RWPE2 (cell line): ENCODE results near the gene ABTB2.

Source experiments
- ATAC-seq: fragments of 200-7000 bp; cut with Tn5 transposase; 3 replicates; pipeline ENCODE4 v1.9.1; 2021; ENCODE audit warnings: low read depth
- DNase-seq: peaks from one replicate; pipeline ENCODE4 v3.0.0-alpha.2; 2020; ENCODE audit warnings: low spot score
- H3K27ac ChIP-seq: fragments of 450-650 bp; 2 replicates; pipeline ENCODE4 v1.5.1; 2017; ENCODE audit warnings: mild to moderate bottlenecking; ENCODE audit not compliant: poor library complexity, severe bottlenecking
- H3K27me3 ChIP-seq: fragments of 250-450 bp; sonication (Bioruptor Pico); 2 replicates; pipeline ENCODE4 v1.5.1; 2021; ENCODE audit warnings: mild to moderate bottlenecking, moderate library complexity; ENCODE audit not compliant: insufficient read depth, poor library complexity, severe bottlenecking
- H3K36me3 ChIP-seq: fragments of 250-450 bp; sonication (Bioruptor Pico); 2 replicates; pipeline ENCODE4 v1.5.1; 2020; ENCODE audit warnings: low read depth, mild to moderate bottlenecking, moderate library complexity
- H3K4me1 ChIP-seq: fragments of 250-450 bp; sonication (Bioruptor Pico); 2 replicates; pipeline ENCODE4 v1.5.1; 2021; ENCODE audit warnings: mild to moderate bottlenecking, moderate library complexity; ENCODE audit not compliant: insufficient read depth, poor library complexity, severe bottlenecking
- H3K4me3 ChIP-seq: fragments of 250-450 bp; sonication (Bioruptor Pico); 2 replicates; pipeline ENCODE4 v1.5.1; 2021; ENCODE audit warnings: mild to moderate bottlenecking, moderate library complexity; ENCODE audit not compliant: severe bottlenecking
- H3K9me3 ChIP-seq: fragments of 250-450 bp; sonication (Bioruptor Pico); 2 replicates; pipeline ENCODE4 v1.5.1; 2021; ENCODE audit warnings: mild to moderate bottlenecking, moderate library complexity; ENCODE audit not compliant: severe bottlenecking
- TF ChIP-seq, protein P1 (sequence below): fragments of 450-650 bp; IDR thresholded peaks from one replicate; pipeline ENCODE4 v1.5.1; 2017; ENCODE audit warnings: mild to moderate bottlenecking, moderate library complexity; ENCODE audit not compliant: poor library complexity, severe bottlenecking

The ABTB2 gene

GRCh38 chr11:34277171-34277570, 80.6 kb downstream of the ABTB2 start:
- DNase-seq (no peak), ATAC-seq (no peak)
- Histone ChIP-seq H3K4me3 (no peak overlapping the region), H3K9me3 (no peaks in the 10 kb centered on the region), H3K4me1 (peaks cover 19% of the 10 kb centered on the region), H3K27me3 (no peaks in the 10 kb centered on the region), H3K36me3 (no peaks in the 10 kb centered on the region), H3K27ac (no peak overlapping the region)
- TF ChIP-seq, protein P1, sequence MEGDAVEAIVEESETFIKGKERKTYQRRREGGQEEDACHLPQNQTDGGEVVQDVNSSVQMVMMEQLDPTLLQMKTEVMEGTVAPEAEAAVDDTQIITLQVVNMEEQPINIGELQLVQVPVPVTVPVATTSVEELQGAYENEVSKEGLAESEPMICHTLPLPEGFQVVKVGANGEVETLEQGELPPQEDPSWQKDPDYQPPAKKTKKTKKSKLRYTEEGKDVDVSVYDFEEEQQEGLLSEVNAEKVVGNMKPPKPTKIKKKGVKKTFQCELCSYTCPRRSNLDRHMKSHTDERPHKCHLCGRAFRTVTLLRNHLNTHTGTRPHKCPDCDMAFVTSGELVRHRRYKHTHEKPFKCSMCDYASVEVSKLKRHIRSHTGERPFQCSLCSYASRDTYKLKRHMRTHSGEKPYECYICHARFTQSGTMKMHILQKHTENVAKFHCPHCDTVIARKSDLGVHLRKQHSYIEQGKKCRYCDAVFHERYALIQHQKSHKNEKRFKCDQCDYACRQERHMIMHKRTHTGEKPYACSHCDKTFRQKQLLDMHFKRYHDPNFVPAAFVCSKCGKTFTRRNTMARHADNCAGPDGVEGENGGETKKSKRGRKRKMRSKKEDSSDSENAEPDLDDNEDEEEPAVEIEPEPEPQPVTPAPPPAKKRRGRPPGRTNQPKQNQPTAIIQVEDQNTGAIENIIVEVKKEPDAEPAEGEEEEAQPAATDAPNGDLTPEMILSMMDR, result no peak

GRCh38 chr11:34276352-34276864, 81.4 kb downstream of the ABTB2 start:
- Histone ChIP-seq H3K4me3 (no peak overlapping the region), H3K36me3 (no peaks in the 10 kb centered on the region), H3K27me3 (no peaks in the 10 kb centered on the region), H3K27ac (peak overlapping the region; percentile 89), H3K9me3 (no peaks in the 10 kb centered on the region), H3K4me1 (peaks cover 19% of the 10 kb centered on the region)
- ATAC-seq, result no peak
- no peak for DNase-seq
- TF ChIP-seq, protein P1, result no peak

- TF ChIP-seq, protein P1, result no peak
- no peaks in the 10 kb centered on the region for H3K9me3 ChIP-seq
- H3K4me1 ChIP-seq, result peaks cover 19% of the 10 kb centered on the region
- H3K36me3 ChIP-seq, result no peaks in the 10 kb centered on the region
- DNase-seq, result no peak
- peak overlapping the region; percentile 89 for H3K27ac ChIP-seq
- no peaks in the 10 kb centered on the region for H3K27me3 ChIP-seq
- ATAC-seq, result no peak
- no peak overlapping the region for H3K4me3 ChIP-seq
These were observed 82.3 kb downstream of the ABTB2 start for GRCh38 chr11:34275486-34275885.

DNA sequence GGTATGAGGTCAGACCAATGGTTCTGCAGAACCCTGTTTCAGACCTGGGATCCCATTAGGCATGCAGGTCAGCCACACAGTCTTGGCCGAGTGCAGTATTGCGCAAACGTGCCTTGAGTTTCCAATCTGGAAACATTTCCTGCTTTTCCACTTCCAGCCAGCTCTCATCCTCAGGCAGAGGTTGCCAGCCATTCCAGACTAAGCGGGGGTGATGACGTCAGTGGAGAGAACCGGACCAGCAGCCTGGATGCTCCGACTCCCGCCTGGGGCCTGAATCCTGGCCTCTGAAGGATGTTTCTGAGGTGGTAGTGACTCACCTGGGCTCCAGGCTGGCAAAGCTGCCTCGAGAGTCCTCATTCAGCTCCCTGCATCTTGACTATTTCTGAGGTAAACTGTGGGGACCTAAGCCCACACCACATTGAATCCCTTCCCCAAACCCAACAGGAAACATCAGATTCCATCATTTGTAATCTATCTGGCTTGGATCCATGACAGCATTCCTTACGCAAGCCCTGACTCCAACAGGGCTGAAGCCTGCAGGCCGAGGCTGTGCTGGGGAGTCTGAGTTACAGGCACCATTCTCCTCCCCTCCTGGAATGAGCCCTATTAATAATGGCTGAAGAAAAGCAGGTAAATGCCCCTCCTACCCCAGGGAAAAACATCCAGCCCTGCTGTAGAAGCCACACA, 83.0 kb downstream of the ABTB2 start:
- Histone ChIP-seq H3K27ac (peak overlapping the region; percentile 89), H3K4me3 (no peak overlapping the region), H3K36me3 (no peaks in the 10 kb centered on the region), H3K9me3 (no peaks in the 10 kb centered on the region), H3K4me1 (peaks cover 19% of the 10 kb centered on the region), H3K27me3 (no peaks in the 10 kb centered on the region)
- TF ChIP-seq, protein P1, result no peak
- DNase-seq (peak; percentile 100), ATAC-seq (peak; percentile 95)

DNA sequence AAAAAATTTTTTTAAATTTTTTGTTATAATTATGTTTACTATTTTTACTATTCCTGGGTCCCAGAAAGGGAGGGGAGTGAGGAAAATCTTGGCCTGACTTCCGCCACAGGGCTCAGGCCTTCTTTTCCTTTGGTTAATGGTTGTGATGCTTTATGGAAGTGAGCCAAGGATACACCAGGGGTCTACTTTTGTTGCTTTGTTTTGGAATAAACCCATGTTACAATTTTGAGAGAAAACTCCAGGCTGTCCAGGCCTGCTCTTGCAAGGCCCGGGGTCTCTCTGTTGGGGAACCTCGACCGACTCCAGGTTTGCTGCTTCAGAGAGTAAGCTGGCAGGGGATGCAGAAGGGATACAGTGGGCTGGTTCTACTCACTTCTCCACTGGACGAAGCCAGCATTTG, 84.7 kb downstream of the ABTB2 start:
- Histone ChIP-seq H3K27ac (no peak overlapping the region), H3K4me1 (peaks cover 19% of the 10 kb centered on the region), H3K4me3 (no peak overlapping the region), H3K36me3 (no peaks in the 10 kb centered on the region), H3K27me3 (no peaks in the 10 kb centered on the region), H3K9me3 (no peaks in the 10 kb centered on the region)
- ATAC-seq, result no peak
- DNase-seq, result no peak
- TF ChIP-seq, protein P1, result no peak
